Mesenchymal stem cell (in vitro differentiated cells and primary cell): ENCODE measurements around the gene TMEM132E.

Source experiments
- DNase-seq: peaks from one replicate; pipeline ENCODE4 v3.0.0-alpha.2; 2013
- H2AFZ ChIP-seq: one replicate; pipeline ENCODE4 v1.6.1; 2013; ENCODE audit warnings: low read depth, mild to moderate bottlenecking, control low read depth, inconsistent platforms, low read length, moderate library complexity
- H2AK5ac ChIP-seq: 2 replicates; pipeline ENCODE4 v1.6.1; 2013; ENCODE audit warnings: low read length, moderate library complexity, mild to moderate bottlenecking, inconsistent platforms; ENCODE audit not compliant: severe bottlenecking
- H2BK120ac ChIP-seq: one replicate; pipeline ENCODE4 v1.6.1; 2013; ENCODE audit warnings: low read depth, mild to moderate bottlenecking, inconsistent platforms, low read length, moderate library complexity
- H2BK12ac ChIP-seq, 2 experiments: one replicate each; pipeline ENCODE4 v1.6.1; 2013; ENCODE audit warnings: inconsistent platforms in 2 of 2, low read length in 2 of 2, mild to moderate bottlenecking in 2 of 2, moderate library complexity in 2 of 2, control low read depth in 1 of 2
- H2BK15ac ChIP-seq: one replicate; pipeline ENCODE4 v1.6.1; 2013; ENCODE audit warnings: mild to moderate bottlenecking, low read depth, inconsistent platforms; ENCODE audit not compliant: poor library complexity, severe bottlenecking
- H2BK5ac ChIP-seq: 2 replicates; pipeline ENCODE4 v1.6.1; 2013; ENCODE audit warnings: low read depth, mild to moderate bottlenecking, low read length, control low read depth, inconsistent platforms; ENCODE audit not compliant: poor library complexity, severe bottlenecking
- H3K14ac ChIP-seq, 2 experiments: one replicate each; pipeline ENCODE4 v1.6.1; 2013; ENCODE audit warnings: inconsistent platforms in 2 of 2, low read length in 2 of 2, control low read depth in 1 of 2, mild to moderate bottlenecking in 1 of 2, moderate library complexity in 1 of 2
- H3K18ac ChIP-seq, 2 experiments: one replicate each; pipeline ENCODE4 v1.6.1; 2013; ENCODE audit warnings: inconsistent platforms in 2 of 2, low read length in 2 of 2, control low read depth in 1 of 2, low read depth in 1 of 2, mild to moderate bottlenecking in 1 of 2
- H3K23ac ChIP-seq, 2 experiments: one replicate each; pipeline ENCODE4 v1.6.1; 2013; ENCODE audit warnings: inconsistent platforms in 2 of 2, low read length in 2 of 2, mild to moderate bottlenecking in 2 of 2, moderate library complexity in 2 of 2, control low read depth in 1 of 2
- H3K27ac ChIP-seq: 2 replicates; pipeline ENCODE4 v1.5.1; 2013; ENCODE audit warnings: mild to moderate bottlenecking, moderate library complexity, low read length, control low read depth, inconsistent platforms; ENCODE audit not compliant: poor library complexity, severe bottlenecking
- H3K27me3 ChIP-seq, 2 experiments: 2 replicates each; pipeline versions ENCODE4 v1.6.1 to v1.7.0; 2013; ENCODE audit warnings: low read length in 2 of 2, mild to moderate bottlenecking in 2 of 2, moderate library complexity in 2 of 2, control low read depth in 1 of 2, inconsistent platforms in 1 of 2; ENCODE audit not compliant: control insufficient read depth in 1 of 2, insufficient read depth in 1 of 2
- H3K36me3 ChIP-seq, 2 experiments: 2 replicates each; pipeline versions ENCODE4 v1.6.1 to v1.7.0; 2013; ENCODE audit warnings: low read length in 2 of 2, control low read depth in 1 of 2, inconsistent platforms in 1 of 2, low read depth in 1 of 2, mild to moderate bottlenecking in 1 of 2; ENCODE audit not compliant: insufficient read depth in 2 of 2, control insufficient read depth in 1 of 2
- H3K4ac ChIP-seq, 2 experiments: one replicate each; pipeline ENCODE4 v1.6.1; 2013; ENCODE audit warnings: inconsistent platforms in 2 of 2, low read length in 2 of 2, mild to moderate bottlenecking in 2 of 2, moderate library complexity in 2 of 2, control low read depth in 1 of 2, low read depth in 1 of 2
- H3K4me1 ChIP-seq: 2 replicates; pipeline ENCODE4 v1.6.1; 2013; ENCODE audit warnings: low read depth, low read length, control low read depth; ENCODE audit not compliant: control insufficient read depth, insufficient read depth
- H3K4me2 ChIP-seq: 2 replicates; pipeline ENCODE4 v1.6.1; 2013; ENCODE audit warnings: low read length, mild to moderate bottlenecking, inconsistent platforms; ENCODE audit not compliant: poor library complexity, severe bottlenecking
- H3K4me3 ChIP-seq, 2 experiments: 2 replicates each; pipeline versions ENCODE4 v1.5.1 to v1.7.0; 2013; ENCODE audit warnings: low read length in 2 of 2, mild to moderate bottlenecking in 2 of 2, control low read depth in 1 of 2, low read depth in 1 of 2; ENCODE audit not compliant: insufficient read depth in 1 of 2
- H3K79me1 ChIP-seq: replicated peaks from 2 replicates; pipeline ENCODE4 v1.6.1; 2013; ENCODE audit warnings: mild to moderate bottlenecking, control low read depth, low read length, inconsistent platforms; ENCODE audit not compliant: poor library complexity, severe bottlenecking
- H3K9ac ChIP-seq: 2 replicates; pipeline ENCODE4 v1.7.0; 2013; ENCODE audit warnings: mild to moderate bottlenecking, low read length, moderate library complexity
- H3K9me3 ChIP-seq: 2 replicates; pipeline ENCODE4 v1.7.0; 2013; ENCODE audit warnings: mild to moderate bottlenecking, low read length; ENCODE audit not compliant: control insufficient read depth
- H4K8ac ChIP-seq: one replicate; pipeline ENCODE4 v1.6.1; 2013; ENCODE audit warnings: inconsistent platforms, mild to moderate bottlenecking, low read length, moderate library complexity
- H4K91ac ChIP-seq: one replicate; pipeline ENCODE4 v1.6.1; 2013; ENCODE audit warnings: mild to moderate bottlenecking, low read length, inconsistent platforms
- WGBS: methylation state at CpG from one replicate; pipeline ENCODE4 v1.1.7; 2013; ENCODE audit warnings: mixed read lengths; 5-methylcytosine and 5-hydroxymethylcytosine counted together

Gene TMEM132E

DNA sequence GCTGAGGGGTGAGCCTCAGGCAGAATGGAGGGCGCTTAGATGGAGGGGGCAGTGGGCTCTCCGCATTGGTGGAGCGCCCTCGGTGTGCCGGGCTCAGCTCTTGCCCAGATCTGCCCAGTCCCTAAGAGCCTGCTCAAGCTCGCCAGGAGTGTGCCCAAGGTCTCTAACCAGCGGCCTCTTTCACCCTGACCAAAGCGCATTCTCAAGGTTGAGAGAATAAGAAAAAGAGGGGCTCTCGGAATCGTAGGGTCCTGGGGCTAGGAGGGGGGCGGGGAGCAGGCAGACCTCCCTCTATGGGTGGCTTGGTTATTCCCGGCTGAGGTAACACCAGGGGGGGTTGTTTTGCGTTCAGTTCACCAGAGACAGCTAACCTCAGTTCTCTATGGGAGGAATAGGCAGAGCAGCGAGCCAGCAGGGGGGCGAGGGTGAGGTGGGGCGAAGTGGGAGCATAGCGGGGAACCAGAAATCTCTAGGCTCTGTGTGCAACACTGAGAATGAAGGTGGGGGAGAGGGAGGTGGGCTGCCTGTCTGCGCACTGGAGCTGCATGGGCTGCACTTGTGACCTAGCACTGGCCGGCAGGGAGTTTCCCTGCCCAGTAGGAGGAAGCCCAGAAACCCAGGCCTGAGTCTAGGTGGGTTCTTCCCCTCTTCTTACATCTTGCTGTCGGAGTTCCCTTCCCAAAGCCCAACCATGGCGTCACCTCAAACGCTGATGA, 3.0 kb downstream of the TMEM132E start:
- H2BK15ac ChIP-seq = no peak overlapping the region
- H3K18ac ChIP-seq = no peak overlapping the region
- H3K27ac ChIP-seq = no peak overlapping the region
- no peak overlapping the region for H3K23ac ChIP-seq
- H3K4me2 ChIP-seq = no peak overlapping the region
- H3K4me1 ChIP-seq = peaks cover 27% of the 10 kb centered on the region
- H4K91ac ChIP-seq = no peak overlapping the region
- H3K9me3 ChIP-seq = no peaks in the 10 kb centered on the region
- no peak overlapping the region for H3K9ac ChIP-seq
- no peak for DNase-seq
- no peak overlapping the region for H3K14ac ChIP-seq
- H2BK5ac ChIP-seq = no peak overlapping the region
- H3K27me3 ChIP-seq = peaks cover 89 to 97% of the 10 kb centered on the region in 2 experiments
- H2AK5ac ChIP-seq = no peak overlapping the region
- H2AFZ ChIP-seq = no peak overlapping the region
- no peaks in the 10 kb centered on the region for H3K36me3 ChIP-seq
- no peak overlapping the region for H4K8ac ChIP-seq
- H2BK120ac ChIP-seq = no peak overlapping the region
- H2BK12ac ChIP-seq = no peak overlapping the region
- H3K4ac ChIP-seq = no peak overlapping the region
- WGBS = 9% methylated on average over 22 of the region's 22 CpGs
- H3K79me1 ChIP-seq = no peaks in the 10 kb centered on the region
- no peak overlapping the region for H3K4me3 ChIP-seq

GRCh38 chr17:34582901-34583245, 3.5 kb downstream of the TMEM132E start:
- no peak overlapping the region for H4K8ac ChIP-seq
- DNase-seq = no peak

DNA sequence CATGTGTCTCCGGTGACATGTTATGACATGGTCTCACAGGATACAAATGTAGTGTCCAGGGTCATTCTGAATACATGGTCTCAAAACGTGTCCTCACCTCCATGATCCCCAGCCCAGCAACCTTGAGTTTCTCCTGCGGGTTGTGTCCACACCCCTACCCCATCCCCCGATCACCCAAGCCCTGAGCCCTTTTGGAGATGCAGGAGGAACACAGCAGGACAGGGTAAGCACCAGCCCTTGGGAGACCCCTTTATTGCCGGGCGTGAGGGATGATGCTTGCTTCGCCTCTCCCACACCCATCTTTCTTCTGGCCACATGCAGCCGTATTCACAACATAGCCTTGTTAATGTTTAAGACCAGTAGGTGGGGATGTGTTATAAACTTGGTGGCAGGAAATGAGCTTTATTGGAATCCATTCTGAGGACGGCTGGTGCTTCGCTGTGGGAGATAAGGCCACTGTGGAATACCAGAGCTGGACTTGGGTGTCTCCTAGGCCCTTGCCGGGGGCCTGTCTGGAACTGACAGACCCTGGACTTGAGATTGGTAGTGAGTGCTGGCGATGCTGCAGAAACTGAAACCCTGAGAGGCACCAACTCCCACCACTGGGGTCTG, 5.5 kb downstream of the TMEM132E start:
- no peak for DNase-seq
- Histone ChIP-seq H3K4me2 (no peak overlapping the region), H2BK12ac (no peak overlapping the region), H3K23ac (no peak overlapping the region), H4K91ac (no peak overlapping the region), H3K14ac (no peak overlapping the region), H2BK15ac (no peak overlapping the region), H3K18ac (no peak overlapping the region), H3K4ac (no peak overlapping the region), H2BK5ac (no peak overlapping the region), H3K27me3 (peaks cover 70 to 94% of the 10 kb centered on the region in 2 experiments), H2AK5ac (no peak overlapping the region), H3K9me3 (no peaks in the 10 kb centered on the region), H3K79me1 (no peaks in the 10 kb centered on the region), H3K36me3 (no peaks in the 10 kb centered on the region), H3K4me1 (peaks cover 16% of the 10 kb centered on the region), H3K4me3 (no peak overlapping the region), H2AFZ (no peak overlapping the region), H3K27ac (no peak overlapping the region), H2BK120ac (no peak overlapping the region), H4K8ac (no peak overlapping the region), H3K9ac (no peak overlapping the region)
- 51% methylated on average over 8 of the region's 12 CpGs for WGBS

More at GRCh38 chr17:34582901-34583245, 3.5 kb downstream of the TMEM132E start:
- no peak overlapping the region for H4K91ac ChIP-seq
- no peak overlapping the region for H3K4ac ChIP-seq
- no peak overlapping the region for H3K9ac ChIP-seq
- H3K23ac ChIP-seq = no peak overlapping the region
- WGBS = 60% methylated on average over 3 of the region's 3 CpGs
- H3K9me3 ChIP-seq = no peaks in the 10 kb centered on the region
- H3K14ac ChIP-seq = no peak overlapping the region
- H3K4me2 ChIP-seq = no peak overlapping the region
- no peaks in the 10 kb centered on the region for H3K79me1 ChIP-seq
- no peaks in the 10 kb centered on the region for H3K36me3 ChIP-seq
- H3K18ac ChIP-seq = no peak overlapping the region
- H3K27me3 ChIP-seq = peaks cover 86 to 97% of the 10 kb centered on the region in 2 experiments
- H2AK5ac ChIP-seq = no peak overlapping the region
- H2AFZ ChIP-seq = no peak overlapping the region
- H2BK120ac ChIP-seq = no peak overlapping the region
- H2BK15ac ChIP-seq = no peak overlapping the region
- H3K4me3 ChIP-seq = no peak overlapping the region
- H2BK12ac ChIP-seq = no peak overlapping the region
- H3K4me1 ChIP-seq = peaks cover 27% of the 10 kb centered on the region
- H2BK5ac ChIP-seq = no peak overlapping the region
- no peak overlapping the region for H3K27ac ChIP-seq

GRCh38 chr17:34586346-34586846, 7.0 kb downstream of the TMEM132E start:
- Histone ChIP-seq H2BK5ac (no peak overlapping the region), H2AFZ (no peak overlapping the region), H3K9me3 (no peaks in the 10 kb centered on the region), H4K8ac (no peak overlapping the region), H2BK15ac (no peak overlapping the region), H3K27ac (no peak overlapping the region), H3K79me1 (no peaks in the 10 kb centered on the region), H3K18ac (no peak overlapping the region), H2AK5ac (no peak overlapping the region), H3K4me3 (no peak overlapping the region), H3K9ac (no peak overlapping the region), H3K4me2 (no peak overlapping the region), H3K14ac (no peak overlapping the region), H3K36me3 (no peaks in the 10 kb centered on the region), H3K4ac (no peak overlapping the region), H2BK120ac (no peak overlapping the region), H3K4me1 (peaks cover 4% of the 10 kb centered on the region), H3K23ac (no peak overlapping the region), H2BK12ac (no peak overlapping the region), H4K91ac (no peak overlapping the region), H3K27me3 (peaks cover 56 to 93% of the 10 kb centered on the region in 2 experiments)
- 51% methylated on average over 3 of the region's 3 CpGs for WGBS
- DNase-seq = no peak
